HCEC 1CT (cell line): ENCODE measurements around the gene ZFP69B.

Experiments used
- DNase-seq: peaks from one replicate; pipeline ENCODE4 v3.0.0-alpha.2; 2017

ZFP69B gene

DNA sequence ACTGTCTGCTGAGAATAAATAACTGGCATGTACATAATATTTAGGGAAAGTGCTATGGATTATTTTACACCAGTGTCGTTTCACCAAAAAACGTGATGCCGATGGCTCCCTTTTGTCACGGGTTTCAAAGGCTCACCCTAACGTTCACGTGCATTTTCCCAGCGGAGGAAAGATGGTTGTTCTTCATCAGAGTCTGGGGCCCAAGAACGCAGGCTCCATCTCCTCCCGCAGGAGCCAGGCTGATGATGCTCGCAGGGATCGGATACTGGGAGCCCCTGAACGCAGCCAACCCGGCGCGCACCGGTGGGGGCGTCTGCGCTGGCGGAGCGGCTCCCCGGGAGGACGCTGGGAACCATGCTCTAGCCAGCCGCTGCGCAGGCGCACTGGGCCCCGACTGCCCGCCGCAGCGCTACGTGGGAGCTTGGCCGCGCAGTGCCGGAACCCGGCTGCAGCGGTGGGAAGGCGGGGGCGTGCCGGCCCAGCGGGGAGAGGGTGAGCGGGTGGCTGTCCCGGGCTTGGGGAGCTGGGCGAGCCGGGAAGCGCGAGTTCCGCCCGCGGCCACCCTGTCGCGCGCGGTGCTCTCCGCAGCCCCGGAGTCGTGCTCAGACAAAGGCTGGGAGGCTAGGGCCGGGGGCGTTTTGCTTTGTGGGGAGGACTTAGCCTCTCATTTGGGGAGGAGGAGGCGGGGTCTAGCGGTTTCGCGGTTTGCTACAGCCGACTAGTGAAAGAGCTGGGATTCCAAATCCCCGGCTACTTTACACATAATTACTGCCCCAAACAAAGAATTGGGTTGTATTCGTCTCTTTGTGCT is at the start of gene ZFP69B:
Gene ZFP69B, plus strand, starts transcription at position 793 of the 811 bp plus-strand sequence. CDS start 486 bp downstream, outside the sequence.
- DNase-seq, result peak; percentile 88

DNA sequence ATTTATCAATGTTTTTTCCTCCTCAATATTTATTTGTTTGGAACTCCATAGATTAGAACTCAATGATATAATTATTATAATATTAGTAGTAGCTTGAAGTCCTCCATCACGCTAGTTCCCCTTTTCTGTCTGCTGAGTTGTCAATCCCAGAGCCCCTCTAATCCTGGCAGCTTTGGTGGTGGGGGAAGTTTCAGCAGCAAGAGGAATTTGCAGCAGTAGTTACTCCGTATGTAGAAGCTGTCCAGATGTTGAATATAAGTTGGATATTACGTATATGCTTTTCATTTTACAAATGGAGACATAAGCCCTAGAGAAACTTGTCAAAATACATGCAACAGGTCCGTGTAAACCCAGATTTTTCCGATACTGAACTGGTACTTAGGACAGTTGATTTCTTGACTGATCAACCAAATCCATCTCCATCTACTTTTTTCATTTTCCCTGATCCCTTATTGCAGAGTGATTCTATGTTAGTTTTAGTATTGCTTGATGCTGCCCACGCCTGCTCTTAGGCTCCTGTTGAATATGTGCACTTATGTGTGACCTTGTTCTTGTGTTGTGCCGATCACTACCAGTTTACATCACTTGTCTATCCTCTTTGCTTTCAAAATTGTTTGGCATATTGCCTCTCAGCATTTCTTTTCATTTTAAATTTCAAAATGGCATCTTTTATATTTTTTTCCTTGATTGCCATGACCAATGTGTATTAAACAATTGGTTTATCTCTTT is 48.6 kb upstream of the ZFP69B start:
- DNase-seq, result no peak

DNA sequence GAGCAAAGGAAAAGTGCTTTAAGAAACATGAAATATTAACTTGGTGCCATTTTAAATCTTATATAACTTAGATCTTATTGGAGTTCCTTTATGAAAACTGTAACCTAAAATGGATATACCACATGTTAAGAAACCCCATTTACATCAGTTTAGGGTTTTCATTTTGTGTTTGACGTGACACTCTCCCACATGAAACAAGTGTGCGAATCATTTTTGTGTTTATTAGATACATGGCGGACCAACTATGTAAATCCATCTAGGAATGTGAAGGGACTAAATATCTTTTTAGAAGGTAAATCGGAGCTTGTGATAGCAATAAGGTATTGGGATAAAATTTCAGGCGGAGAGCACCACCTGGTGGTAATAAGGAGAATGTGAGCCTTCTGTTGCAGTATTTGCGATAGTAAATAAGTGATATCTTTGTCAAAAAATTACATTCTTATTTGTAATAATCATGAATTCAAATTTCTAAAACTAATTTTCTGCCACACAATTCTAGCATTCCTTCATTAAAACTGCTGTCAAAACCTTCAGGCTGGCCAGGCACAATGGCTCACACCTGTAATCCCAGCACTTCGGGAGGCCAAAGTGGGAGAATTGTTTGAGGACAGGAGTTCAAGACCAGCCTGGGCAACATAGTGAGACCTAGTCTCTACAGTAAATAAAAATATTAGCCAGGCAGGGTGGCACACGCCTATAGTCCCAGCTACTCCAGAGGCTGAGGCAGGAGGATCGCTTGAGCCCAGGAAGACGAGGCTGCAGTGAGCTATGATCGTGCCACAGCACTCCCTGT is 45.4 kb upstream of the ZFP69B start:
- peak; percentile 68 for DNase-seq

DNA sequence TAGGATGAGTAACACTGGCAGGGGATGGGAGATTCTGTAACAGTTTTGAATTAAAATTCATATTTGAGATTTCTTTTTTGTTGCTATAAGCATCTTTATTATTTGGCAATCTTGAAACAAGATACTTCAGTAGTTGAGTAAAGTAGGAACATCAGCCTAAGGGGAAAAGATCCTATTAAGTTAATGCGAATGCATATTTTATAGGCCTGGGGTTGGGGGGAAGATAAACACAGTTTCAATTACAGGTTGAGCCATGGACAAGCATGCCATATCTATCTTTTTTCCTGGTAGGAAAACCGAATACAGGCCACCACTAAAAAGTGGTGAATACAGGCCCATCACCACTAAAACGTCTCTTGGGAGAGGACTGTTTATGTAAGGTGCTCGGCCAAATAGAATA is 44.5 kb upstream of the ZFP69B start:
- DNase-seq, result no peak

DNA sequence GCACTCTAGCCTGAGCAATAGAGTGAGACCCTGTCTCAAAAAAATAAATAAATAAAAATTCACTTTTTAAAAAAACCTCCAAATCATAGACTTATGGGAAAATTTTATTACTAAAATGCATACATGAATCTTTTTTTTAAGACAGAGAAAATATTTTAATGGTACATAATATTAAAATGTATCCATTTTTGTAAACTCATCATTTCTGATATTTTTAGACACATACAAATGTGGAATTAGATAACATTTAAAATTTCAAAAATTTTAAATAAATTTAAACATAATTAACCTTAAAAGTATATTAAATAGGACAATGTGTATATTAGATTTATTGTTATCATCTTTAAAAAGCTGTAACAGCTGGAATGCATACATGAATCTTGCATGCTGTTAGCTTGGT is 42.8 kb upstream of the ZFP69B start:
- no peak for DNase-seq

DNA sequence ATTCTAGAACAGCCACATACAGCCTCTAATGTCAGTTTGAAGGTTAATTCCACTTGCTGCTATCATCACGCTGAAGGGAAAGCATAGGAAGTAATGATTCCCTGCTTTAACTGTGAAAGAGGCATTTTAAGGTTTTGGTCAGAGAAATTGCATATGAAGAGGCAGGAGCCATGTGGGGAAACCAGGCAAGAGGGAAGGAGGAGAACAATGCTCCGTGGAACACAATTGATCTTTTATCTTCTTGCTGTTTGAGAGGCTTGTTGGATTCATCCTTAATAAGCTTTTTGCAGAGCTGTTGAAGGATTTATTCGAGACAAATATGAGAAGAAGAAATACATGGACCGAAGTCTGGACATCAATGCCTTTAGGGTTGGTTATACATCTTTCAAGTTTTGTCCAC is 40.8 kb upstream of the ZFP69B start:
- no peak for DNase-seq

DNA sequence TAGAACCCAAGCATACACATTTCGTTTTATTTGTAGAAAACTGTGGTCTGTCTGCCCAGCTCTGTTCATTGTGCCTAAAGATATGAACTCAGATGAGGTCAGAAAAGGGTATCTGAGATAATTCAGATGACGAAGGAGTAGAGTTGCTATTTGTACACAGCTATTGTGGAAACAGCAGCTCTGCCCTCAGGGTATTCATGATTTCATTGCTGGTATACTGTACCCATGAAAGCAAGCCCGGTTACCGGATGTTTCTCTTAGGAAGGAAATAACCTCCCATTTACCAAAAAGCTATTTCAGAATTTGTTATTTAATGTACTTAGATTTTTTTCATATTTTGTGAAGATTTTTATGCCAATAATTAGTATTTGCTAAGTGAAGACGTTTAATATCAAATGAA is 39.0 kb upstream of the ZFP69B start:
- no peak for DNase-seq

DNA sequence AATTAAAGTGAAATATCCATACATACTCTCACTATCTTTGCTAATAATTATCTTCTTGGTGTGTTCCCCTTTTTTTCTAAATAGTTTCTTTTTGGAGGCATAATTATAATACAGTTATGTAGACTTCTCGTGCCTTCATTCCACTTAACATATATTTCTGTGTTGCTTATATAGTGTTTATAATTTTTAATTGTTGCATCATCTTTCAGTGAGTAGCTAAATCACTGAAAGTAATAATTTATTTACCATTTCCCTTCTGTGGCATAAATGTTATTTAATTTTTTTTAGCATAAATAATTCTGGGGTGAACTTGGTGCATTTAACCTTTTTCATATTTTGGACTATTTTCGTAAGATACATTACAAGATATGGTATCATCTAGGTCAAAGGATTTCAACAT is 38.4 kb upstream of the ZFP69B start:
- no peak for DNase-seq

DNA sequence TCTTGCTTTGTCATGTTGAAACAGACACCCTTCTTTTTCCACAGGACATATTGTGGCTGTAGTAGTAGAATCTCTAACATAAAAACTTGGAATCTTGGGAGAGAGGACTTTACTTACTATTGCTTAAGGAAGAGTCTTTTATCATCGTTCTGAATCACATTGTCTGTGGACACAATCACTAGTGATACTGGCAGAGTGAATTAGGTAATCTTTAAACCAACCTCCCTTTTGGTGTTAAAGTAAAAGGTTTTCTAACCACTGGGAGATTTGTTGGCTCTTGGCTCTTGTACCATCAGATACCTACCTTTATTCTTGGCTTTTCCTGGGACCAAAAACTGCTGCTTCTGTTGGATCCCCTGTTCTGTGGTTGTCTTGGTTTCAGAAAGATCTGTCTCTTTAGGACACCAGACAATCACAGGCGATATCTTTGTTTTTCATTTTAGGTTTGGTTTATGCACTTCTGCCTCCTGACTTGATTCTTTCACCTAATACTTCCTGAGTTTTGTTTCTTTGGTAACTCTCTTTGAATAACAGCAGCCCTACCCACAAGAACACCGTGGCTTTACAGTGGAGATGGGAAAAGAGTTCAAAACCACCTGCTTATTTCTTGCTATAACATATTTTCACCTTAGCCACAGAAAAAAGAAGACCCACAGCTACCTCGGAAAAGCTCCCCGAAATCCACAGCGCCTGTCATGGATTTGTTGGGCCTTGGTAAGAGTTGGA is 36.6 kb upstream of the ZFP69B start:
- DNase-seq, result no peak

DNA sequence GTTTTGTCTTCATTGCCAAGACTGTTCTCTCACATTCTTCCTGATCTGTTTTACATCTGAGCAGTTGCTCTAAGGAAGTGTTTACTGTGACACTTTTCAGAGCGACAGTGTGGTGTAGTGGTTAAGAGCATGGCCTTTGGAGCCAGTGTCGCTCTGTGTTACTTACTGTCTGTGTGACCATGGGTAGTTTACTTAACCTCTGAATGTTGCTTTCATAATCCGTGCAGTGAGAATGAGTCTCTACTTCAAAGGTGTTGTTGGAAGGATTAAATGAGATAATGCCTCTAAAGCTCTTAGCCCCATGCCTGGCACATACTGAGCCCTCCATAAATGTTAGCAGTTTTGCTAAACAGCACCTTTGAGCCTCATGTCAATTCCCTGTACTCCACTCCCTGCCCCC is 35.9 kb upstream of the ZFP69B start:
- DNase-seq, result no peak

DNA sequence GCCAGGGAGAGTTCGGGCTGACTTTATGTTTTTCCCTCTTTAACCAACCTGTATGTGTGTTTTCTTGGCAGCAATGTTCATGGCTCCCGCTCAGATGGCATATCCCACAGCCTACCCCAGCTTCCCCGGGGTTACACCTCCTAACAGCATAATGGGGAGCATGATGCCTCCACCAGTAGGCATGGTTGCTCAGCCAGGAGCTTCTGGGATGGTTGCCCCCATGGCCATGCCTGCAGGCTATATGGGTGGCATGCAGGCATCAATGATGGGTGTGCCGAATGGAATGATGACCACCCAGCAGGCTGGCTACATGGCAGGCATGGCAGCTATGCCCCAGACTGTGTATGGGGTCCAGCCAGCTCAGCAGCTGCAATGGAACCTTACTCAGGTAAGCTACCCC is 33.6 kb upstream of the ZFP69B start:
- no peak for DNase-seq

DNA sequence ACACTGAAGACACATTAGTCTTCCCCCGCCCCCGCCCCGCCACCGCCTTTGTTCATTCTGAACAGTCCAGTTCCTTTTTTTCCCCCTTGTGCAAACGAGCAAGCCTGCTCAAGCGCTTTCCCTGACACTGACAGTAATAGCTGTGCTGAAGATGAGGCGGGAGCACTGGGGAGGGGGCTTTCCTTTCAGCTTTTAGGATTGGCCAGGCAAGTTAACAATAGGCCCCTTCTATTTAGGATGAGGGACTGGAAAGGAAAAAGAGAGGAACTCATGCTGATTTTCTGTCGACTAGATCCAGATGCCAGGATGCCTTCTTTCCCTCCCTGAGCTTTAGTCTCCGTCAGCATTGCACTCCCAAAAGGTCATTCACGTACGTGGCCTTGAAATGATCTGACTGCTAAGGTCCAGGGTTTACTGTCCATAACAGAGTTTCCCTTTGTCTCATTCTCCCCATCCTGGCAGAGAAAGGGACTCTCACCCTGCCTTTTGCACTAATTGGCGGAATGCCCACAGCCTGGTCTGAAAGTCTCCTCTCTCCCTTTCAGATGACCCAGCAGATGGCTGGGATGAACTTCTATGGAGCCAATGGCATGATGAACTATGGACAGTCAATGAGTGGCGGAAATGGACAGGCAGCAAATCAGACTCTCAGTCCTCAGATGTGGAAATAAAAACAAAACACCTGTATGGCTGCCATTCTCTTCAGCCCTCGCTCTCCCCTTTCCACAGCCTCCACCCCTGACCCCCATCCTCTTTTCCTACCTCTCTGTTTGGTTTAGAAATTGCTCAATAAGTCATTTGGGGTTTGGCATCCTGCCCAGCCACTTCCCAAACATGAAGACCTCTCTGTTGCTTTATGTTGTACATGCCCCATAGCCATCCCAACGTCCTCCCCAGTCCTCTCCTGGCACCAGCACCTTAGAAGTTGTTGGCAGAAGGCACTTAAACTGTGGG is 28.6 kb upstream of the ZFP69B start:
- peak; percentile 17 for DNase-seq

DNA sequence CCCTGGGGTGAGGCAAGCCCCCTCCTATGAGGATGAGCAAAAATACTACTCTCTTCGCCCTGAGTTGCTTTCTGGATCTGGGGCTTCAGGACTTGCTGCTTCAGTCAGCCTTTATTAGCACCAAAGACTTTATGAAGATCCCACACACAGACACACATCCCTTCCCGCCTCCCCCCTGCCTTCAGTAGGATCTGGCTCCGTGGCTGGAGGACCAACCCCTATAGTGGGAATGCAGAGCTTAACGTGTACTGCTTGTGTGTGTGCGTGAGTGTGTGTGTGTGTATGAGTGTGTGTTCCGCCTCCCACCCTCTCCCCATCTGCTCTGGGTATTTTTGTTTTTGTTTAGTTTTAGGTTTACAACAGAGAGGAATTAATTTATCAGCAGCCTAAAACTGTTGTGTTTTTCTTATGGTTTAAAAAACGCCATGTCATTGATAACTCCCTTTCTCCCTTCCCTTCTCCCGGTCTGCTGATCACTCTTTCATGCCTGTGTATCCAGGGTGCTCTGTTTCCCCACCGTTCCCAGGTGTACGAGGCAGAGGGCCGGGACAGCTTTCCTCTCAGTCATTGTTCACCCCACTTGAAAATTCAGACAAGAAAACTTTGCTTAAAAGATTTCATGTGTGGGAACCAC is 27.5 kb upstream of the ZFP69B start:
- no peak for DNase-seq

DNA sequence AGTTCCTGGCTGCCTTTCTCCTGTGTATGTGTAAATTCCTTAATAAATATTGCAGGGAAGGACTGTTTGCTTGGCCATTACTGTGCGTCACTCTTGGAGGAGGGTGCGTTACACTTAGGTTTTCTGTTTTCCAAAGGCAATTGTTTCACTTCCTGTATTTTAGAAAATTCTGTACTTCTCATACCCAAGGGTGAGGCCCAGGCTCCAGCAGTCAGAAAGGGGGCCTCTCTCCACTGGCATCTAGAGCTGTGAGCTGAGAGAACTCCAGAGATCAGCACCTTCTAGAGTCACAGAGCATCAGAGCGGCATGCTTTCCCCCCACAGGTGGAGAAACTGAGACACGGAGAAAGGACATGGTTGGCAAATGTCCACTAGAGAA is 27.0 kb upstream of the ZFP69B start:
- no peak for DNase-seq

DNA sequence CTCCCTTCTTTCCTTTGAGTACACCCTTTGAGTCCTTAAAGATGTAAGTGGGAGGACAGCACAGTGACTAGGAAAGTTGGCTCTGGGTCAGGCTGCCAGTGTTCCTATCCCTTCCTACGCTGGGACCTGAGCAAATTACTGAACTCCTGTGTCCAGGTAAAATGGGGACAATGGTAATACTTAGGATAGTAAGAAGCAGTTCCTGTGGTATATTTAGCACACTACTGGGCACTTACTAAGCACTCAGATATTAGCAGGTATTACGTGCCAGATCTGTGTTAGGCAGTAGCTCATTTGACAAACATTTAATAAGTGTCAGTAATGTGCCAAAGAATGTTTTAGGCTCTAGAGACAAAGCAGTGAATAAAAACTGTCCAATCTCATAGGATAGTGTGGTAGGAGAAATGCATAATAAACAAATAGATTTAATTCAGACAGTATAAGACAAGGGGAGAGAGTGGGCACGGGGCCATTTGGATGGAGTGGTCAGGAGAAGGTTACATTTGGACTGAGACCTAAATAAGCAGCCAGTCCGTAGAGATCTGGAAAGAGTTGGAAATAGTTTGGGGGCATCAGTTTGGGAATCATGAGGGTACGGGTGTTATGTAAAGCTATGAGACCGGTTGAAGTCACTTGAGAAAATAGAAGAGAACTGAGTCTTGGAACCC is 26.2 kb upstream of the ZFP69B start:
- DNase-seq, result no peak

DNA sequence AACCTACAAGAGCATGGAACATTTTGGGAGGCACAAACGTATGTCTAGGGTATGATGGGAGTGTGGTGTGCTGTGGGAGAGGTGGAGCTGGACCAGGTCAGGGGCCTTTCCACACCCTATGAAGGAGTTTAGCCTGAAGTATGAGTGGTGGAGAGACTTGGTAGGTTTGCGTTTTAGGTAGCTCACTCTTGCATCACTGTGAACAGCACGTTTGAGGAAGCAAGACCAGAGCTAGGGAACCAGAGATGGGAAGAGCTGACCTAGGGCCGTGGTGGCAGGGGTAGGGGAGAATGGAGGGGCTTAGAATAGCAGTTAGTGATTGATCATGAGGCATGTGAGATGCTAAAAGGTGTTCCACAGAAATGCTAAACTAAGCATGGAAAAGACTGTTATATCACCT is 25.1 kb upstream of the ZFP69B start:
- DNase-seq, result no peak

DNA sequence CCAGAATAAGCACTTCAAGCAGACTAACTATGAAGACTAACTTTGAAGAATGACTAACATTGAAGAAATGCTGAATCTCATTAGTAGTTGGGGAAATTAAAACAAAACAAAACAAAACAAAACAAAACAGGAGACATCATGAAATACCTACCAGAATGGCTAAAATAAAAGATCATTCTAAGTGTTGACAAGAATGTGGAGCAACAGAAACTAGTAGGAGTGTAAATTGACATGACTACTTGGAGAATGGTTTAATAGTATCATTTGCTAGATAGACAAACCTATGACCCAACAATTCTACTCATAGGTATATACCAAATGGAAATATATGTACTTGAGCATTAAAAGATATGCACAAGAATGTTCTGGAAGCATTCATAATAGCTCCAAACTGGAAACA is 18.9 kb upstream of the ZFP69B start:
- DNase-seq, result no peak

DNA sequence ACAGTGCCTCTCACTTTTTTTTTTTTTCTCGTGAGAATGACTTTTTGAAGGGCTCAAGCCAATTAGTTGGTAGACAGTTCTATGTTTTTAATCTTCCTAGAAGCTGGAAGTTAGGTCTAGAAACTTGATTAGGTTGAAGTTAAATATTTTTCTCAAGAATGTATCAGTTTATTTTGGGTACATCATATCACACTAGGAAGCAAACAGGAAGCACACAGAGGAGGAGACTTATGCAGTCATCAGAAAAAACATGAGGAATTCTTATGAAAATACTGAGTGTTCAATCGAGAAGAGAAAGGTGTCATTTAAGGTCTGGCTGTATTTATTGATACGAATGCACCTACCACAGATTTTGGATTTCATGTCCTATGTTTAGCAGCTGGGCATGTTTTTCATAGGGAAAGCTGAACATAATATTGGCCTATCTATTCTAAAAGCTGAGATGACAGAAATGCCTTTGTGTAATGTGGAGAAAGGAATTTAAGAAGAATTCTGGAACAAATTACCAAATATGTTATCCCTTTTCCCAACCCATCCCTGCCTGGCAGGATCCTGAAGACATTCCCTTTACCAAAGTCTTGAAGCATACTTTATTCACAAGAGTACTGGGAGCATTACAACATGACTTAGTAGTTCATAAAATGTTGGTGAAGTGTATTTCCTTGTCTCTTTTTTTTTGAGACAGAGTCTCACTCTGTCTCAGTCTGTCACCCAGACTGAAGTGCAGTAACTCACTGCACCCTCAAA is 17.5 kb upstream of the ZFP69B start:
- no peak for DNase-seq

DNA sequence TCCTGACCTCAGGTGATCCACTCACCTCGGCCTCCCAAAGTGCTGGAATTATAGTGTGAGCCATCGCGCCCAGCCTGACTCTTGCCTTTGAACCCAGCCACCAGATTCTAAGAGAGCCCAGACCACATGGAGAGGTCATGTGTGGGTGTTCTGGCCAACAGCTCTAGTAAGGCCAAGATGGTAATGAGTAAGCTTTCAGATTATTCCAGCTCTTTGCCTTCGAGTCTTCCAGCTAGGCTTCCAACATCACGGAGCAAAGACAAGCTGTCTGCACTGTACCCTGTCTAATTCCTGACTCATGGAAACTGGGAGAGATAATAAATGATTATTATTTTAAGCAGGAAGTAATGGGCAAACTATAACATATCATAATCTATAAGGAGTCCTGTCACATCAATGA is 14.8 kb upstream of the ZFP69B start:
- no peak for DNase-seq

DNA sequence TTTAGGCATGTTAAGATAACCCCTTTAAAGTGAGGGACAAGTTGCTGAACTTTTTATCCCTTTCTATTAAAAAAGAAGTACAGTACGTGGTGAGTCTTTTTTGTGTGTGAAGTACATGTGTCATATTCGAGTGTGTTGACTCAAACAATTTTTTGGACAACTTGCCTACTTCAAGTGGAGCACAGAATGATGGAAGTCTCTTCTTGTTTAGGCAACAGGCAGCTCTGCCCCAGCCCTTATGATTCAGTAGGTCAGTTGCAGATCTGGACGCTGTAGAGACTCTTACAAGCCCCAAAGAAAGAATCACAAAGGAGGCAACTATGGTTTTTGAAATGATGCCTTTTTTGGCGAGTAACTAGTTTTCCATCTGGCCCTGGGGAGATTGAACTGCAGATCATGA is 14.4 kb upstream of the ZFP69B start:
- DNase-seq, result no peak
